ENCODE data around the gene CLCN4.

CLCN4 gene

GRCh38 chrX:10146346-10146745, 10.4 kb upstream of the CLCN4 start:
- H3K9me3 ChIP-seq (ENCODE audit: control insufficient read depth, insufficient read depth, low read length), result no peaks in the 10 kb centered on the region
- H3K4me3 ChIP-seq (ENCODE audit: low read length), result no peak overlapping the region
- WGBS (ENCODE audit: insufficient coverage, insufficient read length), result no CpG with 5 or more reads among the region's 10 CpGs

GRCh38 chrX:10152086-10152485, 4.7 kb upstream of the CLCN4 start:
- H3K9me3 ChIP-seq (ENCODE audit: control insufficient read depth, insufficient read depth, low read length), result no peaks in the 10 kb centered on the region
- H3K27ac ChIP-seq (ENCODE audit: low read length), result no peak overlapping the region
- WGBS (ENCODE audit: insufficient coverage, insufficient read length), result no CpG with 5 or more reads among the region's 3 CpGs
- no peak overlapping the region for H3K4me3 ChIP-seq (ENCODE audit: low read length)
- DNase-seq (ENCODE audit: low read depth, low spot score), result no peak
- H3K36me3 ChIP-seq (ENCODE audit: control insufficient read depth, insufficient read depth, low read length), result no peaks in the 10 kb centered on the region
- no peaks in the 10 kb centered on the region for H3K4me1 ChIP-seq (ENCODE audit: control insufficient read depth, insufficient read depth, low read length)
- H3K27me3 ChIP-seq (ENCODE audit: control insufficient read depth, insufficient read depth, low read length), result no peaks in the 10 kb centered on the region

More at GRCh38 chrX:10146346-10146745, 10.4 kb upstream of the CLCN4 start:
- Histone ChIP-seq H3K27ac (ENCODE audit: low read length) (no peak overlapping the region), H3K27me3 (ENCODE audit: control insufficient read depth, insufficient read depth, low read length) (no peaks in the 10 kb centered on the region), H3K4me1 (ENCODE audit: control insufficient read depth, insufficient read depth, low read length) (no peaks in the 10 kb centered on the region), H3K36me3 (ENCODE audit: control insufficient read depth, insufficient read depth, low read length) (no peaks in the 10 kb centered on the region)
- DNase-seq (ENCODE audit: low read depth, low spot score), result no peak

- Histone ChIP-seq H3K36me3 (ENCODE audit: control insufficient read depth, insufficient read depth, low read length) (no peaks in the 10 kb centered on the region), H3K27ac (ENCODE audit: low read length) (no peak overlapping the region), H3K4me1 (ENCODE audit: control insufficient read depth, insufficient read depth, low read length) (no peaks in the 10 kb centered on the region), H3K9me3 (ENCODE audit: control insufficient read depth, insufficient read depth, low read length) (no peaks in the 10 kb centered on the region), H3K27me3 (ENCODE audit: control insufficient read depth, insufficient read depth, low read length) (no peaks in the 10 kb centered on the region), H3K4me3 (ENCODE audit: low read length) (no peak overlapping the region)
- DNase-seq (ENCODE audit: low read depth, low spot score), result no peak
- whole genome bisulfite sequencing (ENCODE audit: insufficient coverage, insufficient read length), result no CpG with 5 or more reads among the region's 4 CpGs
These were observed 1.6 kb upstream of the CLCN4 start for GRCh38 chrX:10155137-10155536.

GRCh38 chrX:10157032-10157341, 212 bp downstream of the CLCN4 start:
- WGBS (ENCODE audit: insufficient coverage, insufficient read length), result no CpG with 5 or more reads among the region's 7 CpGs
- Histone ChIP-seq H3K27ac (ENCODE audit: low read length) (no peak overlapping the region), H3K4me3 (ENCODE audit: low read length) (peak overlapping the region; percentile 14; the same call in 1 of the 2 replicates)

GRCh38 chrX:10157543-10157942, 768 bp downstream of the CLCN4 start:
- H3K27ac ChIP-seq (ENCODE audit: low read length), result no peak overlapping the region
- no peaks in the 10 kb centered on the region for H3K9me3 ChIP-seq (ENCODE audit: control insufficient read depth, insufficient read depth, low read length)
- H3K27me3 ChIP-seq (ENCODE audit: control insufficient read depth, insufficient read depth, low read length), result no peaks in the 10 kb centered on the region
- no peaks in the 10 kb centered on the region for H3K4me1 ChIP-seq (ENCODE audit: control insufficient read depth, insufficient read depth, low read length)
- no CpG with 5 or more reads among the region's 3 CpGs for WGBS (ENCODE audit: insufficient coverage, insufficient read length)
- no peak overlapping the region for H3K4me3 ChIP-seq (ENCODE audit: low read length)
- H3K36me3 ChIP-seq (ENCODE audit: control insufficient read depth, insufficient read depth, low read length), result no peaks in the 10 kb centered on the region
- no peak for DNase-seq (ENCODE audit: low read depth, low spot score)

More at GRCh38 chrX:10157032-10157341, 212 bp downstream of the CLCN4 start:
- Histone ChIP-seq H3K4me1 (ENCODE audit: control insufficient read depth, insufficient read depth, low read length) (no peaks in the 10 kb centered on the region), H3K27me3 (ENCODE audit: control insufficient read depth, insufficient read depth, low read length) (no peaks in the 10 kb centered on the region), H3K9me3 (ENCODE audit: control insufficient read depth, insufficient read depth, low read length) (no peaks in the 10 kb centered on the region), H3K36me3 (ENCODE audit: control insufficient read depth, insufficient read depth, low read length) (no peaks in the 10 kb centered on the region)
- DNase-seq (ENCODE audit: low read depth, low spot score), result no peak

- peak overlapping the region; percentile 33; the same call in 1 of the 2 replicates for H3K4me3 ChIP-seq (ENCODE audit: low read length)
- H3K9me3 ChIP-seq (ENCODE audit: control insufficient read depth, insufficient read depth, low read length), result no peaks in the 10 kb centered on the region
- no peaks in the 10 kb centered on the region for H3K27me3 ChIP-seq (ENCODE audit: control insufficient read depth, insufficient read depth, low read length)
- WGBS (ENCODE audit: insufficient coverage, insufficient read length), result no CpG with 5 or more reads among the region's 64 CpGs
- H3K4me1 ChIP-seq (ENCODE audit: control insufficient read depth, insufficient read depth, low read length), result no peaks in the 10 kb centered on the region
- H3K27ac ChIP-seq (ENCODE audit: low read length), result no peak overlapping the region
- no peak for DNase-seq (ENCODE audit: low read depth, low spot score)
- H3K36me3 ChIP-seq (ENCODE audit: control insufficient read depth, insufficient read depth, low read length), result no peaks in the 10 kb centered on the region
These were observed 1.7 kb downstream of the CLCN4 start for GRCh38 chrX:10158279-10159144.

- Histone ChIP-seq H3K27me3 (ENCODE audit: control insufficient read depth, insufficient read depth, low read length) (no peaks in the 10 kb centered on the region), H3K4me1 (ENCODE audit: control insufficient read depth, insufficient read depth, low read length) (no peaks in the 10 kb centered on the region), H3K27ac (ENCODE audit: low read length) (no peak overlapping the region), H3K4me3 (ENCODE audit: low read length) (no peak overlapping the region), H3K9me3 (ENCODE audit: control insufficient read depth, insufficient read depth, low read length) (no peaks in the 10 kb centered on the region), H3K36me3 (ENCODE audit: control insufficient read depth, insufficient read depth, low read length) (no peaks in the 10 kb centered on the region)
- DNase-seq (ENCODE audit: low read depth, low spot score), result no peak
- no CpG with 5 or more reads among the region's 7 CpGs for WGBS (ENCODE audit: insufficient coverage, insufficient read length)
These were observed 2.3 kb downstream of the CLCN4 start for GRCh38 chrX:10159145-10159468.

GRCh38 chrX:10160211-10160610, 3.4 kb downstream of the CLCN4 start:
- no peak overlapping the region for H3K27ac ChIP-seq (ENCODE audit: low read length)
- H3K27me3 ChIP-seq (ENCODE audit: control insufficient read depth, insufficient read depth, low read length), result no peaks in the 10 kb centered on the region
- DNase-seq (ENCODE audit: low read depth, low spot score), result no peak
- no peaks in the 10 kb centered on the region for H3K4me1 ChIP-seq (ENCODE audit: control insufficient read depth, insufficient read depth, low read length)
- no peaks in the 10 kb centered on the region for H3K36me3 ChIP-seq (ENCODE audit: control insufficient read depth, insufficient read depth, low read length)
- no CpG with 5 or more reads among the region's 9 CpGs for WGBS (ENCODE audit: insufficient coverage, insufficient read length)
- no peaks in the 10 kb centered on the region for H3K9me3 ChIP-seq (ENCODE audit: control insufficient read depth, insufficient read depth, low read length)
- H3K4me3 ChIP-seq (ENCODE audit: low read length), result no peak overlapping the region

GRCh38 chrX:10163031-10163430, 6.3 kb downstream of the CLCN4 start:
- WGBS (ENCODE audit: insufficient coverage, insufficient read length), result no CpG with 5 or more reads among the region's 2 CpGs
- Histone ChIP-seq H3K4me3 (ENCODE audit: low read length) (no peak overlapping the region), H3K9me3 (ENCODE audit: control insufficient read depth, insufficient read depth, low read length) (no peaks in the 10 kb centered on the region), H3K27ac (ENCODE audit: low read length) (no peak overlapping the region), H3K36me3 (ENCODE audit: control insufficient read depth, insufficient read depth, low read length) (no peaks in the 10 kb centered on the region), H3K27me3 (ENCODE audit: control insufficient read depth, insufficient read depth, low read length) (no peaks in the 10 kb centered on the region), H3K4me1 (ENCODE audit: control insufficient read depth, insufficient read depth, low read length) (peaks cover 1% of the 10 kb centered on the region; the same call in 1 of the 2 replicates)
- DNase-seq (ENCODE audit: low read depth, low spot score), result no peak

GRCh38 chrX:10164879-10165278, 8.1 kb downstream of the CLCN4 start:
- Histone ChIP-seq H3K4me3 (ENCODE audit: low read length) (no peak overlapping the region), H3K4me1 (ENCODE audit: control insufficient read depth, insufficient read depth, low read length) (peaks cover 1% of the 10 kb centered on the region; the same call in 1 of the 2 replicates), H3K27me3 (ENCODE audit: control insufficient read depth, insufficient read depth, low read length) (no peaks in the 10 kb centered on the region), H3K36me3 (ENCODE audit: control insufficient read depth, insufficient read depth, low read length) (no peaks in the 10 kb centered on the region), H3K9me3 (ENCODE audit: control insufficient read depth, insufficient read depth, low read length) (no peaks in the 10 kb centered on the region), H3K27ac (ENCODE audit: low read length) (no peak overlapping the region)
- DNase-seq (ENCODE audit: low read depth, low spot score), result no peak
- no CpG with 5 or more reads among the region's 11 CpGs for WGBS (ENCODE audit: insufficient coverage, insufficient read length)
